Ishikawa (cell line): ENCODE data around the gene ISOC2.

Experiments
- CEBPB ChIP-seq: IDR thresholded peaks from 2 replicates; pipeline ENCODE4 v1.6.1; 2012
- CREB1 ChIP-seq: IDR thresholded peaks from 2 replicates; pipeline ENCODE4 v1.6.1; 2012; ENCODE audit warnings: low read depth
- EGR1 ChIP-seq: IDR thresholded peaks from 2 replicates; pipeline ENCODE4 v1.6.1; 2012
- EP300 ChIP-seq: IDR thresholded peaks from 2 replicates; pipeline ENCODE4 v1.6.1; 2012; ENCODE audit warnings: borderline replicate concordance
- FOXM1 ChIP-seq: IDR thresholded peaks from 2 replicates; pipeline ENCODE4 v1.6.1; 2012; ENCODE audit warnings: low read depth, borderline replicate concordance
- MAX ChIP-seq: IDR thresholded peaks from 2 replicates; pipeline ENCODE4 v1.6.1; 2012
- NFIC ChIP-seq: IDR thresholded peaks from 2 replicates; pipeline ENCODE4 v1.6.1; 2012
- RAD21 ChIP-seq: IDR thresholded peaks from 2 replicates; pipeline ENCODE4 v1.6.1; 2012; ENCODE audit warnings: low read depth
- REST ChIP-seq: IDR thresholded peaks from 2 replicates; pipeline ENCODE4 v1.6.1; 2012; ENCODE audit warnings: low read depth, mild to moderate bottlenecking
- TAF1 ChIP-seq: IDR thresholded peaks from 2 replicates; pipeline ENCODE4 v1.6.1; 2012; ENCODE audit warnings: low read depth, mild to moderate bottlenecking
- TCF12 ChIP-seq: IDR thresholded peaks from 2 replicates; pipeline ENCODE4 v1.6.1; 2012; ENCODE audit warnings: low read depth
- TEAD4 ChIP-seq: IDR thresholded peaks from 2 replicates; pipeline ENCODE4 v1.6.1; 2012
- USF1 ChIP-seq: IDR thresholded peaks from 2 replicates; pipeline ENCODE4 v1.6.1; 2012
- YY1 ChIP-seq: IDR thresholded peaks from 2 replicates; pipeline ENCODE4 v1.6.1; 2012; ENCODE audit warnings: low read depth
- ZBTB7A ChIP-seq: IDR thresholded peaks from 2 replicates; pipeline ENCODE4 v1.6.1; 2012; ENCODE audit warnings: low read depth

The ISOC2 gene

GRCh38 chr19:55463583-55464031 is 2.2 kb upstream of the ISOC2 start:
- no peak for TF ChIP-seq EP300
- TF ChIP-seq TCF12, result no peak
- TF ChIP-seq MAX, result no peak
- no peak for TF ChIP-seq YY1
- no peak for TF ChIP-seq TAF1
- TF ChIP-seq CREB1, result no peak

- TF ChIP-seq CREB1, result no peak
- TF ChIP-seq NFIC, result no peak
- TF ChIP-seq FOXM1, result no peak
- TF ChIP-seq REST, result no peak
- no peak for TF ChIP-seq RAD21
- no peak for TF ChIP-seq TCF12
- no peak for TF ChIP-seq EP300
- no peak for TF ChIP-seq EGR1
- TF ChIP-seq YY1, result no peak
- TF ChIP-seq TEAD4, result no peak
- TF ChIP-seq MAX, result no peak
- no peak for TF ChIP-seq ZBTB7A
- TF ChIP-seq TAF1, result no peak
- no peak for TF ChIP-seq CEBPB
- TF ChIP-seq USF1, result no peak
Observed at GRCh38 chr19:55462722-55463121, 1.3 kb upstream of the ISOC2 start.

- TF ChIP-seq TAF1, result no peak
- no peak for TF ChIP-seq EGR1
- peak; percentile 80 for TF ChIP-seq ZBTB7A
Observed at GRCh38 chr19:55461974-55462626, 658 bp upstream of the ISOC2 start.

GRCh38 chr19:55460670-55461258 is 678 bp downstream of the ISOC2 start:
- TF ChIP-seq TAF1 (no peak), EP300 (no peak), YY1 (no peak), TCF12 (no peak), USF1 (no peak), ZBTB7A (no peak), TEAD4 (no peak), FOXM1 (no peak), NFIC (no peak), REST (no peak), CEBPB (no peak), MAX (no peak), CREB1 (no peak), EGR1 (no peak), RAD21 (no peak)

GRCh38 chr19:55459950-55460657 is 1.3 kb downstream of the ISOC2 start:
- TF ChIP-seq RAD21 (no peak), NFIC (peak; percentile 65; the same call in 1 of the 2 replicates)

GRCh38 chr19:55459551-55459949 is 1.9 kb downstream of the ISOC2 start:
- TF ChIP-seq MAX (no peak), TCF12 (no peak), REST (no peak), CEBPB (no peak), NFIC (no peak), EGR1 (no peak), CREB1 (no peak), FOXM1 (no peak), ZBTB7A (no peak), RAD21 (no peak), TAF1 (no peak), USF1 (no peak), YY1 (no peak)
